ENCODE results near the gene IGFBP6.

IGFBP6 gene

DNA sequence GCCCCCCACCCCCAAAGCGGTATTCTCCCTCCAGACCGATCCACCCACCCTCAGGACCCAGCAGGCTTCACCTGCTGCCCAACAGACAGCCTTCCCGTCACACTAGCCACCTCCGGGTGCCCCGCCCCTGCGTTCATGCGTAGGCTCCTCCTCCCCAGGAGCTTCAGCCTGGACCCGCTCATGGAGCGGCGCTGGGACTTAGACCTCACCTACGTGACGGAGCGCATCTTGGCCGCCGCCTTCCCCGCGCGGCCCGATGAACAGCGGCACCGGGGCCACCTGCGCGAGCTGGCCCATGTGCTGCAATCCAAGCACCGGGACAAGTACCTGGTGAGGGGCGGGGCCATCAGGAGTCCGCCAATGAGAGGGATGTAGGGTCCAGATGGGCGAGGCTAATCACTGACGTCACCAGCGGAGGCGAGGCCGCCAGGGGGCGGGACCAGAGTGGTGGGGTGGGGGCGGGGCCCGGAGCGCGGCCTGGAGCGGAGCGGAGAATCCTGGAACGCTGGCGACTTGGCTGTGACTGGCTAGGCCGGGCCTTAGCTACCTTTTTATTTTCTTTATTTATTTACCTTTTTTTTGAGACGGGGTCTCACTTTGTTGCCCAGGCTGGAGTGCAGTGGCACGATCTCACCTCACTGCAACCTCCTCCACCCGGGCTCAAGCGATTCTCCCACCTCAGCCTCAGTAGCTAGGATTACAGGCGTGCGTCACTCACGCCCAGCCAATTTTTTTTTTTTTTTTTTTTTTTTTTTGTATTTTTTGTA is 43.2 kb upstream of the IGFBP6 start:
- H3K79me2 ChIP-seq (ENCODE audit: control insufficient read depth, low read length): no peaks in the 10 kb centered on the region
- 0 out of 2 replicates have a peak overlapping the region, but pooled peaks have one; percentile 5 for H3K27ac ChIP-seq (ENCODE audit: low read depth, low read length)
- 0 out of 2 replicates have a peak, but pooled peaks cover 3% of the 10 kb centered on the region for H4K20me1 ChIP-seq (ENCODE audit: control insufficient read depth, insufficient read depth, low read depth, low read length)
- no peaks in the 10 kb centered on the region for H3K9me2 ChIP-seq (replicated peaks; ENCODE audit: control insufficient read depth, low read length)
- peak overlapping the region; percentile 89 for H3K4me3 ChIP-seq (ENCODE audit: low read length)
- TF ChIP-seq EZH2phosphoT487 (IDR thresholded peaks at IDR 0.05; ENCODE audit: borderline replicate concordance, low read length): no peak
- TF ChIP-seq, protein P1, sequence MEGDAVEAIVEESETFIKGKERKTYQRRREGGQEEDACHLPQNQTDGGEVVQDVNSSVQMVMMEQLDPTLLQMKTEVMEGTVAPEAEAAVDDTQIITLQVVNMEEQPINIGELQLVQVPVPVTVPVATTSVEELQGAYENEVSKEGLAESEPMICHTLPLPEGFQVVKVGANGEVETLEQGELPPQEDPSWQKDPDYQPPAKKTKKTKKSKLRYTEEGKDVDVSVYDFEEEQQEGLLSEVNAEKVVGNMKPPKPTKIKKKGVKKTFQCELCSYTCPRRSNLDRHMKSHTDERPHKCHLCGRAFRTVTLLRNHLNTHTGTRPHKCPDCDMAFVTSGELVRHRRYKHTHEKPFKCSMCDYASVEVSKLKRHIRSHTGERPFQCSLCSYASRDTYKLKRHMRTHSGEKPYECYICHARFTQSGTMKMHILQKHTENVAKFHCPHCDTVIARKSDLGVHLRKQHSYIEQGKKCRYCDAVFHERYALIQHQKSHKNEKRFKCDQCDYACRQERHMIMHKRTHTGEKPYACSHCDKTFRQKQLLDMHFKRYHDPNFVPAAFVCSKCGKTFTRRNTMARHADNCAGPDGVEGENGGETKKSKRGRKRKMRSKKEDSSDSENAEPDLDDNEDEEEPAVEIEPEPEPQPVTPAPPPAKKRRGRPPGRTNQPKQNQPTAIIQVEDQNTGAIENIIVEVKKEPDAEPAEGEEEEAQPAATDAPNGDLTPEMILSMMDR (IDR thresholded peaks at IDR 0.05; ENCODE audit: low read depth, low read length, poor library complexity, severe bottlenecking): no peak
- no peaks in the 10 kb centered on the region for H3K9me3 ChIP-seq (ENCODE audit: control insufficient read depth, insufficient read depth, low read length)
- H3K36me3 ChIP-seq (ENCODE audit: control insufficient read depth, low read length): no peaks in the 10 kb centered on the region
- peaks cover 5% of the 10 kb centered on the region for H3K27me3 ChIP-seq (ENCODE audit: control insufficient read depth, low read length)
- peak overlapping the region; percentile 87 for H3K4me2 ChIP-seq (ENCODE audit: low read length)
- H3F3A ChIP-seq (ENCODE audit: control insufficient read depth, insufficient read depth): 0 out of 2 replicates have a peak, but pooled peaks cover 4% of the 10 kb centered on the region
- peaks cover 9% of the 10 kb centered on the region for H3K4me1 ChIP-seq (ENCODE audit: control insufficient read depth, low read length)

DNA sequence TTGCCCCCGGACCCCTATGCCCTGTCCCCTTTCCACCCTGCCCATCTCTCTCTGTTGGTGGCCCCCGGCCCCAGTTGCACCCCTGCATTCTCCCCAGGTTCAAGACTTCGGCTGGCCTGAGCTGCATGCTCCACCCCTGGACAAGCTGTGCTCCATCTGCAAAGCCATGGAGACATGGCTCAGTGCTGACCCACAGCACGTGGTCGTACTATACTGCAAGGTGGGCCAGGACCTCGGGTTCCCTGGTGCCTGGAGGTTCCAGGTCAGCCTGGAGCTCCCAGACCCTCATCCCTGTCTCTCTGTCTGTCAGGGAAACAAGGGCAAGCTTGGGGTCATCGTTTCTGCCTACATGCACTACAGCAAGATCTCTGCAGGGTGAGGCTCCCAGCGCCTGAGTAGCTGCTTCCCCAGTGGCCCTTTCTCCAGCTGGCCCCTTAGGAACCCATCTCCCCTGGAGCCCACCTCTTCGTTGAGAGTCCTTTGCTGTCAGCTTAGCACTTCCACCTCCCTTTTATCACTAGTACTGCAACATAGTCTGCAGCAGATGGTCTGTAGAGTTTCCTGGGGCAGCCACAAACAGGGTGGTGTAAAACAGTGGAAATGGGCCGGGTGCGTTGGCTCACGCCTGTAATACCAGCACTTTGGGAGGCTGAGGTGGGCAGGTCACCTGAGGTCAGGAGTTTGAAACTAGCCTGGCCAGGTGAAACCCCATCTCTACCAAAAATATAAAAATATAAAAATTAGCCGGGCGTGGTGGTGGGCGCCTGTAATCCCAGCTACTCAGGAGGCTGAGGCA is 41.8 kb upstream of the IGFBP6 start:
- TF ChIP-seq EZH2phosphoT487 (IDR thresholded peaks at IDR 0.05; ENCODE audit: borderline replicate concordance, low read length): no peak
- 0 out of 2 replicates have a peak, but pooled peaks cover 4% of the 10 kb centered on the region for H3F3A ChIP-seq (ENCODE audit: control insufficient read depth, insufficient read depth)

DNA sequence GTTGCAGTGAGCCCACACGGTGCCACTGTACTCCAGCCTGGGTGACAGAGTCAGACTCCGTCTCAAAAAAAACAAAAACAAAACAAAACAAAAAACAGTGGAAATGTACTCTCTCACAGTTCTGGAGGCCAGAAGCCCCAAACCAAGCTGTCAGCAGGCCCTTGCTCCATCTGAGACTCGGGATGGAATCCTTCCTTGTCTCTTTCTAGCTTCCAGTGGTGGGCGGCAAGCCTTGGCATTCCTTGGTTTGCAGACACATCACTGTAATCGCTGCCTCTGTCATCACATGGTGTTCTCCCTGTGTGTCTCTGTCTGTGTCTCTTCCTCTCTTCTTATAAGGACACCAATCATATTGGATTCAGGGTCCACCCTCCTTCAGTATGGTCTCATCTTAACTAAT is 41.2 kb upstream of the IGFBP6 start:
- TF ChIP-seq, protein P1 (IDR thresholded peaks at IDR 0.05; ENCODE audit: low read depth, low read length, poor library complexity, severe bottlenecking): no peak
- no peak for TF ChIP-seq EZH2phosphoT487 (IDR thresholded peaks at IDR 0.05; ENCODE audit: borderline replicate concordance, low read length)
- Histone ChIP-seq H3K4me2 (ENCODE audit: low read length) (no peak overlapping the region), H3K9me2 (replicated peaks; ENCODE audit: control insufficient read depth, low read length) (no peaks in the 10 kb centered on the region), H3K9me3 (ENCODE audit: control insufficient read depth, insufficient read depth, low read length) (no peaks in the 10 kb centered on the region), H3K79me2 (ENCODE audit: control insufficient read depth, low read length) (no peaks in the 10 kb centered on the region), H3K4me1 (ENCODE audit: control insufficient read depth, low read length) (peaks cover 9% of the 10 kb centered on the region), H3K4me3 (ENCODE audit: low read length) (no peak overlapping the region), H3K27ac (ENCODE audit: low read depth, low read length) (no peak overlapping the region), H3K36me3 (ENCODE audit: control insufficient read depth, low read length) (no peaks in the 10 kb centered on the region), H4K20me1 (ENCODE audit: control insufficient read depth, insufficient read depth, low read depth, low read length) (0 out of 2 replicates have a peak, but pooled peaks cover 3% of the 10 kb centered on the region), H3K27me3 (ENCODE audit: control insufficient read depth, low read length) (peaks cover 5% of the 10 kb centered on the region), H3F3A (ENCODE audit: control insufficient read depth, insufficient read depth) (0 out of 2 replicates have a peak, but pooled peaks cover 4% of the 10 kb centered on the region)

More for the DNA sequence above, 41.8 kb upstream of the IGFBP6 start:
- H3K79me2 ChIP-seq (ENCODE audit: control insufficient read depth, low read length): no peaks in the 10 kb centered on the region
- H3K27me3 ChIP-seq (ENCODE audit: control insufficient read depth, low read length): peaks cover 5% of the 10 kb centered on the region
- no peak overlapping the region for H3K27ac ChIP-seq (ENCODE audit: low read depth, low read length)
- no peak overlapping the region for H3K4me2 ChIP-seq (ENCODE audit: low read length)
- no peak overlapping the region for H3K4me3 ChIP-seq (ENCODE audit: low read length)
- H3K9me3 ChIP-seq (ENCODE audit: control insufficient read depth, insufficient read depth, low read length): no peaks in the 10 kb centered on the region
- H3K9me2 ChIP-seq (replicated peaks; ENCODE audit: control insufficient read depth, low read length): no peaks in the 10 kb centered on the region
- 0 out of 2 replicates have a peak, but pooled peaks cover 3% of the 10 kb centered on the region for H4K20me1 ChIP-seq (ENCODE audit: control insufficient read depth, insufficient read depth, low read depth, low read length)
- peaks cover 9% of the 10 kb centered on the region for H3K4me1 ChIP-seq (ENCODE audit: control insufficient read depth, low read length)
- H3K36me3 ChIP-seq (ENCODE audit: control insufficient read depth, low read length): no peaks in the 10 kb centered on the region
